ENCODE results near the gene ITGB5. TPM values are rescaled to one million over a fixed set of nuclear protein-coding genes. Genes with fewer than 3 reads are reported as not detected.

Gene ITGB5
- total RNA-seq, 1 donor from 2014 or later: 95.1 TPM

DNA sequence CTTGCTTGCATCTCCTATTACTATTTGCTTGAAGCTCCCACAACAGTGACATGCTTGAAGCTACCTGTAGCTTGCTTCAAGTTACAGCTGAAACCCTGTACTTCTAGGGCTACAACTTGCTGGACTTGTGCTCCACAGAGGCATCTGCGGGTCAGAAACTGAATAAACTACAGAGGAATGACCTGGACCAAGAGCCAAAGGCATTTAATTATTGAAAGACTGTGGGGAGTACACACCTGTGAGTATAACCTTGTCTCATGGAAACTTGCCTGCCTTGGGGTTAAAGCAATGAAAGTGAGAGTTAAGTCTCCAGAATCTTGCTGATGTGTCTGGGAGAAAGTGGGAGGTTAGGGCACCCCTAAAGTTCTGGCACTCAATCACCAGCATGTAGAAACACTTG lies 87.1 kb downstream of the ITGB5 start:
- Histone ChIP-seq H3K9me3 (no peaks in the 10 kb centered on the region), H3K4me1 (peaks cover 17% of the 10 kb centered on the region), H3K27ac (no peak overlapping the region), H3K27me3 (no peaks in the 10 kb centered on the region), H3K4me3 (no peak overlapping the region), H3K36me3 (no peaks in the 10 kb centered on the region)
- no peak for DNase-seq
- no peak for ATAC-seq
- intact Hi-C loops (cut with DNase I): no loop called here
- TF ChIP-seq, protein P1, sequence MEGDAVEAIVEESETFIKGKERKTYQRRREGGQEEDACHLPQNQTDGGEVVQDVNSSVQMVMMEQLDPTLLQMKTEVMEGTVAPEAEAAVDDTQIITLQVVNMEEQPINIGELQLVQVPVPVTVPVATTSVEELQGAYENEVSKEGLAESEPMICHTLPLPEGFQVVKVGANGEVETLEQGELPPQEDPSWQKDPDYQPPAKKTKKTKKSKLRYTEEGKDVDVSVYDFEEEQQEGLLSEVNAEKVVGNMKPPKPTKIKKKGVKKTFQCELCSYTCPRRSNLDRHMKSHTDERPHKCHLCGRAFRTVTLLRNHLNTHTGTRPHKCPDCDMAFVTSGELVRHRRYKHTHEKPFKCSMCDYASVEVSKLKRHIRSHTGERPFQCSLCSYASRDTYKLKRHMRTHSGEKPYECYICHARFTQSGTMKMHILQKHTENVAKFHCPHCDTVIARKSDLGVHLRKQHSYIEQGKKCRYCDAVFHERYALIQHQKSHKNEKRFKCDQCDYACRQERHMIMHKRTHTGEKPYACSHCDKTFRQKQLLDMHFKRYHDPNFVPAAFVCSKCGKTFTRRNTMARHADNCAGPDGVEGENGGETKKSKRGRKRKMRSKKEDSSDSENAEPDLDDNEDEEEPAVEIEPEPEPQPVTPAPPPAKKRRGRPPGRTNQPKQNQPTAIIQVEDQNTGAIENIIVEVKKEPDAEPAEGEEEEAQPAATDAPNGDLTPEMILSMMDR (IDR thresholded peaks at IDR 0.05): no peak

DNA sequence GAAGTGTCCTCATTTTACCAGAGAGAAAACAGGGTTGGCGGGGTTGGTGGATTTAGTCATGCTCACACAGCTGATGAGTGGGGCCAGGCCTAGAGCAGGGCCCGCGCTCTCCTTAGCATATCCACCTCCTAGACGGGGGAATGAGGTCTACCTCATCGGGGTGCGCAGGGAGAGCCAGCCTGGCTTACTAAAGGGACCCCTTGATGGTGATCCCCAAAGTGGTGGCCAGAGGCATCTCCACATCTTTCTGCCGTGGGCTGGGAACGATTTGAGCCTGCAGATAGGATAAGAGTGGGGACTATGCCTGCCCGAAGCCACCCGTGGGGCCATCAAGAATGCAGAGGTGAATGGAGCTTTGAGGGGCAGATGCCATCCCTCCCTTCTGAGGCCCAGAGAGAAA lies 87.5 kb downstream of the ITGB5 start:
- no peaks in the 10 kb centered on the region for H3K9me3 ChIP-seq
- intact Hi-C loops (cut with DNase I): no loop called here
- no peaks in the 10 kb centered on the region for H3K36me3 ChIP-seq
- H3K4me3 ChIP-seq: no peak overlapping the region
- peaks cover 17% of the 10 kb centered on the region for H3K4me1 ChIP-seq
- no peak overlapping the region for H3K27ac ChIP-seq
- TF ChIP-seq, protein P1 (IDR thresholded peaks at IDR 0.05): no peak
- DNase-seq (no peak), ATAC-seq (no peak)
- no peaks in the 10 kb centered on the region for H3K27me3 ChIP-seq

DNA sequence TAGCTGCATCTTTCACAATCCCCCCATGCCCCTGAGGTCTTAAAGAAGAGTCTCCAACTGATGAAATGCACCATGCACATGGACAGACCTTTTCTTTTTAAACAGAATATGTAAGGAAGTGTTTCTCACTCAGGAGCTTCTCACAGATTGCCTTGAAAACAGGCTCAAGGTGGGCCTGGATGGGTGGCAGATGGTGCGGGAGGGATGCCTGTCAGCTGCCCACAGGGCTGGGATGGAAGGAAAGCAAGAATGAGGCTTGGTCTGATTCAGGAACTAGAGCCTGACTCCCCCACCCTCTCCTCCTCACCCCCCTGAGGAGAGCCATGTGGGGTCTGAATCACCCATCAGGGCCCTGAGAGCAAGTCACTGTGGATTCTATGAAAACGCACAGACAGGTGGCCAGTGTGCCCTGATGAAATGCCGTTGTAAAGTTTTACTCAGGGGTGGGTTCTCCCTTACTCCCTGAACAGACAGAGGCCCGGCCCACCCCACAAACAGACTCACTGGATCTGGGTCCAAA lies 89.7 kb downstream of the ITGB5 start:
- DNase-seq (no peak), ATAC-seq (no peak)
- TF ChIP-seq, protein P1 (IDR thresholded peaks at IDR 0.05): no peak
- intact Hi-C loops (cut with DNase I): no loop called here
- Histone ChIP-seq H3K27me3 (no peaks in the 10 kb centered on the region), H3K9me3 (no peaks in the 10 kb centered on the region), H3K36me3 (no peaks in the 10 kb centered on the region), H3K4me3 (no peak overlapping the region), H3K27ac (no peak overlapping the region), H3K4me1 (peaks cover 17% of the 10 kb centered on the region)

DNA sequence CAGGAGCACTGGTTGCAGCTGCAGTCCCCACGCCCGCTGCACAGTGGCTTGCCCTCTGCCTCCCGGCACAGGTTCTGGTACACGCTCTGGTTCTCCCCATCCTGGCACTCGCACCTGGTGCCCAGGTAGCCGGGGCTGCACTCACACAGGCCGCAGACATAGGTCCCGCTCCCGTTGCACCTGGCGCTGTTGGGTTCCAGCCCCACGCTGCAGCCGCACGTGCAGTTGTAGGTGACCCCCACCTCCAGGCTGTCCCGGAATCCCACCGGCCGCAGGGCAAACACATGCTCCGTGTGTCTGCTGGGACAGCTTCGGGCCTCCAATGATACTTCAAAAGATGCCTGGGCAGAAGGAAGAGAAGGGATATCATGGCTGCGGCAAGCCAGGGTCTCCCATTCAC lies 90.7 kb downstream of the ITGB5 start:
- intact Hi-C loops (cut with DNase I): no loop called here
- no peaks in the 10 kb centered on the region for H3K9me3 ChIP-seq
- no peak for DNase-seq
- no peak overlapping the region for H3K27ac ChIP-seq
- no peak overlapping the region for H3K4me3 ChIP-seq
- H3K4me1 ChIP-seq: peaks cover 22% of the 10 kb centered on the region
- ATAC-seq: no peak
- TF ChIP-seq, protein P1 (IDR thresholded peaks at IDR 0.05): no peak
- H3K27me3 ChIP-seq: no peaks in the 10 kb centered on the region
- H3K36me3 ChIP-seq: no peaks in the 10 kb centered on the region

DNA sequence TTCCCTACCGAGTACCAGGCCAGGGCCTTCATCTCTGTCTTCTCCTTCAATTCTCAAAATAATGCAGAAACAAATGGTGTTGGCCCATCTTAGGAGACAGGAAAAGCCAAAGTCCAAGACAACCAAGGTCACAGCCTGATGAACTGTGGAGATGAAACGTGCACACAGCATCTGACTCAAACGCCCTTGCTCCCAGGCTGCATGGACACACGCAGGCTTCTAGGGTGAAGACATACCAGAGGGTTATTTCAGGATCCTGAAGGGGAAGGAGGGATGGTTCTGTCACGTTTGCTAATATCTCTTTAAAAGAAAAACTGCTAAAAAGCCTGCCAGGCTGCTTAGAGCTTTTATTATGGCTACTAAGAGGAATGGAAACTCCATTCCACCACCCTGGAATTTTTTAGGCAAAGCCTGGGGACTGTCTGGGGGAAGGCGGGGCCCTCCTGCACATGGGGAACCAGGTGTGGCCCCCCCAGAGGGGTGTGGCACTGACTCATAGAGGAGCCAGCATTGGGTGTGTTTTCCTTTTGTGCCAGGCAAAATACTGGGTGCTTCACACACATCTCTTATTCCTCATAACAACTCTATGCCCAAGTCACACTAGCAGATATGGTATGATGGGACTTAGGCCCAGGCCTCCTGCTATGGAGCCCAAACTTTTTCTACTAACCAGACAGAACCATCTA lies 94.0 kb downstream of the ITGB5 start:
- ATAC-seq: no peak
- H3K4me3 ChIP-seq: no peak overlapping the region

More for the DNA sequence above, 94.0 kb downstream of the ITGB5 start:
- no peaks in the 10 kb centered on the region for H3K27me3 ChIP-seq
- DNase-seq: no peak
- no peaks in the 10 kb centered on the region for H3K36me3 ChIP-seq
- H3K9me3 ChIP-seq: no peaks in the 10 kb centered on the region
- intact Hi-C loops (cut with DNase I): no loop called here
- TF ChIP-seq, protein P1 (IDR thresholded peaks at IDR 0.05): no peak
- H3K27ac ChIP-seq: no peak overlapping the region
- peaks cover 13% of the 10 kb centered on the region for H3K4me1 ChIP-seq
